Mucosa of descending colon (tissue), 3 donors: ENCODE results near the gene DLX4. TPM values are rescaled to one million over a fixed set of nuclear protein-coding genes. Genes with fewer than 3 reads are reported as not detected.

Experiments used
- ATAC-seq: fragments of 200-7000 bp; cut with Tn5 transposase; one replicate; pipeline ENCODE4 v1.9.1; 2020; ENCODE audit warnings: mild to moderate bottlenecking, moderate library complexity
- DNase-seq, 3 donors: peaks; one replicate each; pipeline ENCODE4 v3.0.0-alpha.2; 2020
- H3K36me3 ChIP-seq: fragments of 200-600 bp; one replicate; pipeline ENCODE4 v1.8.0; 2021; ENCODE audit warnings: low read depth, mild to moderate bottlenecking
- H3K4me1 ChIP-seq: fragments of 200-600 bp; one replicate; pipeline ENCODE4 v1.8.0; 2021; ENCODE audit warnings: low read depth, mild to moderate bottlenecking
- H3K4me3 ChIP-seq: fragments of 200-600 bp; one replicate; pipeline ENCODE4 v1.8.0; 2021; ENCODE audit warnings: mild to moderate bottlenecking
- H3K9me3 ChIP-seq: fragments of 200-600 bp; one replicate; pipeline ENCODE4 v1.8.0; 2021; ENCODE audit warnings: mild to moderate bottlenecking
- intact Hi-C, 2 donors: fragments of 100-400 bp; cut with DNase I in 1 of 2; cut with micrococcal nuclease in 1 of 2; formaldehyde crosslinking; loops; one replicate each; pipeline versions ENCODE4 v1.11.0 to v1.11.1; 2022; cut with DNase I, micrococcal nuclease
- total RNA-seq, 3 donors: library from RNA; stranded (reverse); fragmentation: NEBNext Ultra II Directional in 2 of 3; extraction: Animal tissue kit (Norgen Biotek cat#: 25700) in 2 of 3; gene quantifications; one replicate each; pipeline versions ENCODE4 v1.2.1 to v1.2.4, GENCODE V29; 2021 to 2023
- TF ChIP-seq, protein P1 (sequence below): fragments of 200-600 bp; IDR thresholded peaks from one replicate; pipeline ENCODE4 v1.8.0; 2022; ENCODE audit warnings: antibody characterized with exemption, mild to moderate bottlenecking
- donor health status: DM: no; HTN: no; CAD: no; lungs with moderate emphysema.
- donor health status: DM: no; HTN: no; CAD: no.
- donor health status: DM: no; HTN: yes; CAD: no.

Gene DLX4
- total RNA-seq, 3 donors from 2014 or later, result 0.14 to 0.60 (median 0.24) TPM

GRCh38 chr17:49962599-49963308, 6.2 kb upstream of the DLX4 start:
- Histone ChIP-seq H3K4me1 (no peaks in the 10 kb centered on the region), H3K4me3 (no peak overlapping the region), H3K9me3 (no peaks in the 10 kb centered on the region), H3K36me3 (no peaks in the 10 kb centered on the region)
- TF ChIP-seq, protein P1, sequence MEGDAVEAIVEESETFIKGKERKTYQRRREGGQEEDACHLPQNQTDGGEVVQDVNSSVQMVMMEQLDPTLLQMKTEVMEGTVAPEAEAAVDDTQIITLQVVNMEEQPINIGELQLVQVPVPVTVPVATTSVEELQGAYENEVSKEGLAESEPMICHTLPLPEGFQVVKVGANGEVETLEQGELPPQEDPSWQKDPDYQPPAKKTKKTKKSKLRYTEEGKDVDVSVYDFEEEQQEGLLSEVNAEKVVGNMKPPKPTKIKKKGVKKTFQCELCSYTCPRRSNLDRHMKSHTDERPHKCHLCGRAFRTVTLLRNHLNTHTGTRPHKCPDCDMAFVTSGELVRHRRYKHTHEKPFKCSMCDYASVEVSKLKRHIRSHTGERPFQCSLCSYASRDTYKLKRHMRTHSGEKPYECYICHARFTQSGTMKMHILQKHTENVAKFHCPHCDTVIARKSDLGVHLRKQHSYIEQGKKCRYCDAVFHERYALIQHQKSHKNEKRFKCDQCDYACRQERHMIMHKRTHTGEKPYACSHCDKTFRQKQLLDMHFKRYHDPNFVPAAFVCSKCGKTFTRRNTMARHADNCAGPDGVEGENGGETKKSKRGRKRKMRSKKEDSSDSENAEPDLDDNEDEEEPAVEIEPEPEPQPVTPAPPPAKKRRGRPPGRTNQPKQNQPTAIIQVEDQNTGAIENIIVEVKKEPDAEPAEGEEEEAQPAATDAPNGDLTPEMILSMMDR, result no peak
- intact Hi-C loops, result no loop called here
- DNase-seq, result no peak
- ATAC-seq, result no peak

GRCh38 chr17:49963309-49963625, 5.7 kb upstream of the DLX4 start:
- Histone ChIP-seq H3K36me3 (no peaks in the 10 kb centered on the region), H3K4me3 (no peak overlapping the region), H3K9me3 (no peaks in the 10 kb centered on the region), H3K4me1 (peaks cover 1% of the 10 kb centered on the region)
- TF ChIP-seq, protein P1, result no peak
- intact Hi-C loops, result no loop called here
- DNase-seq (no peak), ATAC-seq (no peak)

DNA sequence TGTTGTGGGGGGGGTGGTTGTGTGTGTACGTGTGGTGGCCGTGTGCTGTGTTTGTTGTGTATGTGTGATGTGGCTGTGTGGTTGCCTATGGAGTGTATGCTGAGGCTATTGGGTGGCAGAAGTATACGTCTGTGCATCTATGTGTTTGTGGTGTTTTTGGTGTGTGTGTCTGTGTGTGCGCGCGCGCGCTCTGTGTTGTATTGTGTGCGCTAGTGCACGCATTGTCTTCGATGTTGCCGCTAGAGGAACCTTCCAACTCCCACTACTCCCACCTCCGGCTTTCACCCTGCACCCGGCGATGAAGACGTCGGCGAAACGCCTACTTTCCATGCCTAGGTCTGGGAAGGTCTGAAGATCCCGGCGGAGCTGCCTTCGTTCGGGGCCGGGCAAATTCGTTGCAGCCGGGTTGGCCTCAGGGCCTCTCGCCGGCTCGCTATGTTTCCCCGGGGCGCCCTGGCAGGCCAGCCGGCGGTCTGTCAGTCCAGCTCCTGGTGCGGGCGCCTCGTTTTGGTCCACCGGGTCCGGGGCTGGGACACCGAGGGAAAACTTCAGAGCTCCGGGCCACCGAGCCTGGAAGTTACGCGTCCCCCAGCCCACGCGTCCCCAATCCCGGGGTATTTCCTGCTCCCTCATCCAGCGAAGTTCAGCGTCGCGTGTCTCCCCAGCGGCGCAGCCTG, 5.2 kb upstream of the DLX4 start:
- Histone ChIP-seq H3K9me3 (no peaks in the 10 kb centered on the region), H3K36me3 (no peaks in the 10 kb centered on the region), H3K4me1 (peaks cover 3% of the 10 kb centered on the region), H3K4me3 (no peak overlapping the region)
- TF ChIP-seq, protein P1, result no peak
- DNase-seq, result no peak
- ATAC-seq, result no peak
- intact Hi-C loops, result no loop called here

DNA sequence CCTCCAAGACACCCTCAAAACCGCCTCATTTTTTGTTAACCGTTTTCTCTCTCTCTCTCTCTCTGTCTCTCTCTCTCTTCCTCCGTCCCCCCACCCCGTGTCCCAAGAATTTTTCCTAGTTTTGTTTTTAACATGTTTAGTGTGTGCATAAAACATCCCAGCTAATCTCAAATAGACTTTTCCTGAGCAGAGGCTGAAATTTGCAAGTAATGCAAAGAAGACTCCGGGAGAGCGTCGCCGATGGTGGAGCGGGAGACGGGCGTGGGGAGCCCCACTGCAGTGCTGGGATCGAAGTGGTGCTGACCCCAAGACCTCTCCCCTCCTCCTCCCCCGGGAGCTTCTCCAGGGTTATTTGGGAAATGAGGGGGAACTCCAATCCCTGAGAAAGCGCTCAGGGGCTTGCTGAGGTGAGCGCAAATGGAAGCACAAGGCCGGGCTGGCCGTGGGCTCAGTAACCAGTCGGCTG, 4.7 kb upstream of the DLX4 start:
- TF ChIP-seq, protein P1, result no peak
- Histone ChIP-seq H3K36me3 (no peaks in the 10 kb centered on the region), H3K4me1 (peaks cover 9% of the 10 kb centered on the region), H3K4me3 (no peak overlapping the region), H3K9me3 (no peaks in the 10 kb centered on the region)
- no peak for DNase-seq
- ATAC-seq, result no peak
- intact Hi-C loops, result no loop called here

GRCh38 chr17:49964769-49965523, 4.0 kb upstream of the DLX4 start:
- H3K9me3 ChIP-seq, result no peaks in the 10 kb centered on the region
- TF ChIP-seq, protein P1, result no peak
- DNase-seq (no peak), ATAC-seq (no peak)
- peaks cover 12% of the 10 kb centered on the region for H3K4me1 ChIP-seq
- H3K4me3 ChIP-seq, result no peak overlapping the region
- intact Hi-C loops, result no loop called here
- H3K36me3 ChIP-seq, result no peaks in the 10 kb centered on the region
